Endothelial cell (in vitro differentiated cells): ENCODE results near the gene RFX7. TPM values are rescaled to one million over a fixed set of nuclear protein-coding genes. Genes with fewer than 3 reads are reported as not detected.

ENCODE experiments used
- DNase-seq: peaks from one replicate; pipeline ENCODE4 v3.0.0; 2021; ENCODE audit warnings: low spot score
- H3K27ac Mint-ChIP-seq: one replicate; pipeline ENCODE4 v1.8.0; 2021; ENCODE audit warnings: mixed read lengths, inconsistent platforms; ENCODE audit not compliant: unreplicated experiment
- H3K27me3 Mint-ChIP-seq: one replicate; pipeline ENCODE4 v1.8.0; 2021; ENCODE audit warnings: mild to moderate bottlenecking, moderate library complexity, mixed read lengths, inconsistent platforms; ENCODE audit not compliant: unreplicated experiment
- H3K36me3 Mint-ChIP-seq: one replicate; pipeline ENCODE4 v1.8.0; 2021; ENCODE audit warnings: mild to moderate bottlenecking, low read depth, mixed read lengths, inconsistent platforms; ENCODE audit not compliant: unreplicated experiment
- H3K4me1 Mint-ChIP-seq: one replicate; pipeline ENCODE4 v1.8.0; 2021; ENCODE audit warnings: mild to moderate bottlenecking, mixed read lengths, inconsistent platforms; ENCODE audit not compliant: unreplicated experiment
- H3K4me3 Mint-ChIP-seq: one replicate; pipeline ENCODE4 v1.8.0; 2021; ENCODE audit warnings: mild to moderate bottlenecking, mixed read lengths, inconsistent platforms; ENCODE audit not compliant: unreplicated experiment
- H3K9me3 Mint-ChIP-seq: one replicate; pipeline ENCODE4 v1.8.0; 2021; ENCODE audit warnings: mixed read lengths, inconsistent platforms; ENCODE audit not compliant: unreplicated experiment
- CTCF ChIP-seq: fragments of 200-600 bp; sonication (generic); IDR thresholded peaks from one replicate; pipeline ENCODE4 v1.5.0; 2021; ENCODE audit warnings: antibody characterized with exemption; ENCODE audit not compliant: unreplicated experiment
- total RNA-seq: library from RNA; stranded (reverse); fragmentation: NEBNext Ultra II Directional; extraction: Animal tissue kit (Norgen Biotek cat#: 25700); gene quantifications from one replicate; pipeline ENCODE4 v1.2.1, GENCODE V29; 2021; ENCODE audit not compliant: unreplicated experiment

RFX7 gene
- total RNA-seq, 1 donor from 2014 or later: 37.7 TPM

- Mint-ChIP-seq H3K4me1 (peaks cover 10% of the 10 kb centered on the region), H3K27me3 (peaks cover 3% of the 10 kb centered on the region), H3K27ac (no peak overlapping the region), H3K4me3 (no peak overlapping the region), H3K36me3 (no peaks in the 10 kb centered on the region), H3K9me3 (no peaks in the 10 kb centered on the region)
- DNase-seq: no peak
- TF ChIP-seq CTCF: no peak
Observed at GRCh38 chr15:56184516-56184915, 59.2 kb downstream of the RFX7 start.

GRCh38 chr15:56180851-56181250, 62.8 kb downstream of the RFX7 start:
- Mint-ChIP-seq H3K27me3 (no peaks in the 10 kb centered on the region), H3K36me3 (no peaks in the 10 kb centered on the region), H3K4me1 (peaks cover 8% of the 10 kb centered on the region), H3K27ac (no peak overlapping the region), H3K4me3 (no peak overlapping the region), H3K9me3 (no peaks in the 10 kb centered on the region)
- DNase-seq: no peak
- TF ChIP-seq CTCF: no peak

GRCh38 chr15:56176996-56177395, 66.7 kb downstream of the RFX7 start:
- no peak for DNase-seq
- H3K9me3 Mint-ChIP-seq: no peaks in the 10 kb centered on the region
- H3K36me3 Mint-ChIP-seq: peaks cover 10% of the 10 kb centered on the region
- peaks cover 8% of the 10 kb centered on the region for H3K4me1 Mint-ChIP-seq
- H3K27ac Mint-ChIP-seq: no peak overlapping the region
- no peak for TF ChIP-seq CTCF
- no peaks in the 10 kb centered on the region for H3K27me3 Mint-ChIP-seq
- H3K4me3 Mint-ChIP-seq: no peak overlapping the region

- no peak for DNase-seq
- H3K36me3 Mint-ChIP-seq: peaks cover 18% of the 10 kb centered on the region
Observed at GRCh38 chr15:56175788-56176187, 67.9 kb downstream of the RFX7 start.

GRCh38 chr15:56174649-56175048, 69.0 kb downstream of the RFX7 start:
- H3K27me3 Mint-ChIP-seq: no peaks in the 10 kb centered on the region
- no peak for DNase-seq
- no peak overlapping the region for H3K27ac Mint-ChIP-seq
- TF ChIP-seq CTCF: no peak
- peaks cover 8% of the 10 kb centered on the region for H3K4me1 Mint-ChIP-seq
- peaks cover 21% of the 10 kb centered on the region for H3K36me3 Mint-ChIP-seq
- no peak overlapping the region for H3K4me3 Mint-ChIP-seq
- no peaks in the 10 kb centered on the region for H3K9me3 Mint-ChIP-seq

More at GRCh38 chr15:56175788-56176187, 67.9 kb downstream of the RFX7 start:
- peaks cover 8% of the 10 kb centered on the region for H3K4me1 Mint-ChIP-seq
- H3K27me3 Mint-ChIP-seq: no peaks in the 10 kb centered on the region
- H3K4me3 Mint-ChIP-seq: no peak overlapping the region
- peak overlapping the region; percentile 50 for H3K27ac Mint-ChIP-seq
- H3K9me3 Mint-ChIP-seq: no peaks in the 10 kb centered on the region
- TF ChIP-seq CTCF: no peak
